8988T (cell line): Measurements from ENCODE around the gene FYCO1.

ENCODE experiments used
- DNase-seq: peaks from one replicate; pipeline ENCODE4 v3.0.0; 2011

The FYCO1 gene

GRCh38 chr3:45911511-45912226, 84.0 kb downstream of the FYCO1 start:
- DNase-seq = no peak

- no peak for DNase-seq
Observed at GRCh38 chr3:45910892-45911291, 84.7 kb downstream of the FYCO1 start.

- DNase-seq = no peak
Observed at GRCh38 chr3:45909542-45909941, 86.1 kb downstream of the FYCO1 start.

GRCh38 chr3:45908761-45909160, 86.9 kb downstream of the FYCO1 start:
- DNase-seq = no peak

- DNase-seq = no peak
Observed at GRCh38 chr3:45907769-45908705, 87.6 kb downstream of the FYCO1 start.

GRCh38 chr3:45906681-45907407, 88.8 kb downstream of the FYCO1 start:
- peak; percentile 51 for DNase-seq

GRCh38 chr3:45905755-45906154, 89.9 kb downstream of the FYCO1 start:
- DNase-seq = no peak

- no peak for DNase-seq
Observed at GRCh38 chr3:45904931-45905330, 90.7 kb downstream of the FYCO1 start.

GRCh38 chr3:45896956-45897355, 98.7 kb downstream of the FYCO1 start:
- no peak for DNase-seq

GRCh38 chr3:45895686-45896468, 99.7 kb downstream of the FYCO1 start:
- DNase-seq = no peak

- DNase-seq = no peak
Observed at GRCh38 chr3:45894015-45894414, 101.6 kb downstream of the FYCO1 start.

GRCh38 chr3:45892161-45892560, 103.5 kb downstream of the FYCO1 start:
- DNase-seq = no peak

- DNase-seq = no peak
Observed at GRCh38 chr3:45890405-45890804, 105.2 kb downstream of the FYCO1 start.

- DNase-seq = no peak
Observed at GRCh38 chr3:45889337-45889736, 106.3 kb downstream of the FYCO1 start.

GRCh38 chr3:45887759-45888511, 107.7 kb downstream of the FYCO1 start:
- DNase-seq = no peak

- DNase-seq = no peak
Observed at GRCh38 chr3:45887285-45887684, 108.3 kb downstream of the FYCO1 start.

- no peak for DNase-seq
Observed at GRCh38 chr3:45885979-45886705, 109.5 kb downstream of the FYCO1 start, which contains the start of gene CCR9. CCR9 (plus strand) TSS chr3:45886543; CDS start chr3:45894934, 8,391 bp downstream.

- no peak for DNase-seq
Observed at GRCh38 chr3:45884368-45885201, 111.0 kb downstream of the FYCO1 start.

GRCh38 chr3:45881078-45882022, 114.3 kb downstream of the FYCO1 start:
- no peak for DNase-seq
